Lower lobe of right lung (tissue), 2 donors: ENCODE results near the gene ESYT2. TPM values are rescaled to one million over a fixed set of nuclear protein-coding genes. Genes with fewer than 3 reads are reported as not detected.
A peak's percentile ranks its signal among the peaks of the same experiment; 100 is the strongest.

Experiments used
- ATAC-seq, 2 donors: fragments of 200-7000 bp; cut with Tn5 transposase; one replicate each; pipeline ENCODE4 v1.9.1; 2020 to 2022; ENCODE audit warnings: mild to moderate bottlenecking in 2 of 2, moderate library complexity in 2 of 2
- DNase-seq: peaks from one replicate; pipeline ENCODE4 v3.0.0-alpha.2; 2020
- H3K27ac ChIP-seq: fragments of 200-600 bp; one replicate; pipeline ENCODE4 v1.8.0; 2022
- H3K27me3 ChIP-seq: fragments of 200-600 bp; one replicate; pipeline ENCODE4 v1.8.0; 2022; ENCODE audit warnings: low read depth
- H3K36me3 ChIP-seq: fragments of 200-600 bp; one replicate; pipeline ENCODE4 v1.8.0; 2022; ENCODE audit warnings: mild to moderate bottlenecking
- H3K4me1 ChIP-seq: fragments of 200-600 bp; one replicate; pipeline ENCODE4 v1.8.0; 2022
- H3K4me3 ChIP-seq: fragments of 200-600 bp; one replicate; pipeline ENCODE4 v1.8.0; 2022; ENCODE audit warnings: mild to moderate bottlenecking
- H3K9me3 ChIP-seq: fragments of 200-600 bp; one replicate; pipeline ENCODE4 v1.8.0; 2022
- intact Hi-C: fragments of 100-400 bp; cut with DNase I; formaldehyde crosslinking; loops from one replicate; pipeline ENCODE4 v1.11.0; 2022
- total RNA-seq: library from RNA; stranded (reverse); fragmentation: NEBNext Ultra II Directional; extraction: Animal tissue kit (Norgen Biotek cat#: 25700); gene quantifications from one replicate; pipeline ENCODE4 v1.2.1, GENCODE V29; 2021
- TF ChIP-seq, protein P1 (sequence below): fragments of 200-600 bp; IDR thresholded peaks from one replicate; pipeline ENCODE4 v1.8.0; 2022; ENCODE audit warnings: antibody characterized with exemption, mild to moderate bottlenecking
- donor health status: DM: no; HTN: yes; CAD: no; lungs with severe emphysema.

Gene ESYT2
- total RNA-seq, 1 donor from 2014 or later = 55.5 TPM

- intact Hi-C loops = no loop called here
- ATAC-seq = no peak
- no peak for DNase-seq
- H3K4me3 ChIP-seq = no peak overlapping the region
- TF ChIP-seq, protein P1, sequence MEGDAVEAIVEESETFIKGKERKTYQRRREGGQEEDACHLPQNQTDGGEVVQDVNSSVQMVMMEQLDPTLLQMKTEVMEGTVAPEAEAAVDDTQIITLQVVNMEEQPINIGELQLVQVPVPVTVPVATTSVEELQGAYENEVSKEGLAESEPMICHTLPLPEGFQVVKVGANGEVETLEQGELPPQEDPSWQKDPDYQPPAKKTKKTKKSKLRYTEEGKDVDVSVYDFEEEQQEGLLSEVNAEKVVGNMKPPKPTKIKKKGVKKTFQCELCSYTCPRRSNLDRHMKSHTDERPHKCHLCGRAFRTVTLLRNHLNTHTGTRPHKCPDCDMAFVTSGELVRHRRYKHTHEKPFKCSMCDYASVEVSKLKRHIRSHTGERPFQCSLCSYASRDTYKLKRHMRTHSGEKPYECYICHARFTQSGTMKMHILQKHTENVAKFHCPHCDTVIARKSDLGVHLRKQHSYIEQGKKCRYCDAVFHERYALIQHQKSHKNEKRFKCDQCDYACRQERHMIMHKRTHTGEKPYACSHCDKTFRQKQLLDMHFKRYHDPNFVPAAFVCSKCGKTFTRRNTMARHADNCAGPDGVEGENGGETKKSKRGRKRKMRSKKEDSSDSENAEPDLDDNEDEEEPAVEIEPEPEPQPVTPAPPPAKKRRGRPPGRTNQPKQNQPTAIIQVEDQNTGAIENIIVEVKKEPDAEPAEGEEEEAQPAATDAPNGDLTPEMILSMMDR = no peak
- H3K4me1 ChIP-seq = peaks cover 26% of the 10 kb centered on the region
- no peak overlapping the region for H3K27ac ChIP-seq
- peaks cover 55% of the 10 kb centered on the region for H3K36me3 ChIP-seq
- H3K9me3 ChIP-seq = no peaks in the 10 kb centered on the region
- H3K27me3 ChIP-seq = no peaks in the 10 kb centered on the region
These were observed 45.0 kb downstream of the ESYT2 start for GRCh38 chr7:158784270-158784669.

GRCh38 chr7:158783595-158783994 lies 45.7 kb downstream of the ESYT2 start:
- TF ChIP-seq, protein P1 = no peak
- no peak for DNase-seq
- Histone ChIP-seq H3K36me3 (peaks cover 55% of the 10 kb centered on the region), H3K27ac (peak overlapping the region; percentile 39), H3K4me1 (peaks cover 33% of the 10 kb centered on the region), H3K9me3 (no peaks in the 10 kb centered on the region), H3K4me3 (no peak overlapping the region), H3K27me3 (no peaks in the 10 kb centered on the region)
- intact Hi-C loops = no loop called here
- peak; percentile 5 to 20 for ATAC-seq

- DNase-seq = peak; percentile 54
- TF ChIP-seq, protein P1 = peak; percentile 44
- intact Hi-C loops = no loop called here
- no peaks in the 10 kb centered on the region for H3K27me3 ChIP-seq
- H3K9me3 ChIP-seq = no peaks in the 10 kb centered on the region
- peak overlapping the region; percentile 39 for H3K27ac ChIP-seq
- H3K4me1 ChIP-seq = peaks cover 40% of the 10 kb centered on the region
- peaks cover 50% of the 10 kb centered on the region for H3K36me3 ChIP-seq
- peak; percentile 79 to 85 for ATAC-seq
- no peak overlapping the region for H3K4me3 ChIP-seq
These were observed 46.4 kb downstream of the ESYT2 start for GRCh38 chr7:158782761-158783401.

- TF ChIP-seq, protein P1 = no peak
- Histone ChIP-seq H3K27me3 (no peaks in the 10 kb centered on the region), H3K9me3 (no peaks in the 10 kb centered on the region), H3K4me1 (peaks cover 40% of the 10 kb centered on the region), H3K36me3 (peaks cover 47% of the 10 kb centered on the region), H3K4me3 (no peak overlapping the region), H3K27ac (peak overlapping the region; percentile 39)
- ATAC-seq (no peak), DNase-seq (no peak)
- intact Hi-C loops = no loop called here
These were observed 47.2 kb downstream of the ESYT2 start for GRCh38 chr7:158781974-158782664.

- TF ChIP-seq, protein P1 = no peak
- Histone ChIP-seq H3K9me3 (no peaks in the 10 kb centered on the region), H3K4me3 (no peak overlapping the region), H3K4me1 (peaks cover 40% of the 10 kb centered on the region), H3K36me3 (peaks cover 47% of the 10 kb centered on the region), H3K27ac (no peak overlapping the region), H3K27me3 (no peaks in the 10 kb centered on the region)
- no peak for DNase-seq
- intact Hi-C loops = no loop called here
- no peak for ATAC-seq
These were observed 47.9 kb downstream of the ESYT2 start for GRCh38 chr7:158781217-158781973.
